H4 (cell line): ENCODE data around the gene KLHL17. TPM values are rescaled to one million over a fixed set of nuclear protein-coding genes. Genes with fewer than 3 reads are reported as not detected.
"Not testable (repeated sequence)": the region's sequence is repeated elsewhere in the genome, so short reads cannot be mapped to it uniquely, and the experiment has no call there.

Experiments used
- DNase-seq: peaks from one replicate; pipeline ENCODE4 v3.0.0-alpha.2; 2015; ENCODE audit warnings: low spot score
- total RNA-seq: library from RNA; depleted of rRNA; stranded (reverse); fragments of >200 nt; shearing (Covaris generic); gene quantifications from 2 replicates; pipeline ENCODE4 v1.2.3, GENCODE V29; 2014

KLHL17 gene
- total RNA-seq, 1 experiment from 2014 or later, result 1.9 TPM

GRCh38 chr1:936348-937264 lies 23.8 kb upstream of the KLHL17 start:
- DNase-seq, result no peak

DNA sequence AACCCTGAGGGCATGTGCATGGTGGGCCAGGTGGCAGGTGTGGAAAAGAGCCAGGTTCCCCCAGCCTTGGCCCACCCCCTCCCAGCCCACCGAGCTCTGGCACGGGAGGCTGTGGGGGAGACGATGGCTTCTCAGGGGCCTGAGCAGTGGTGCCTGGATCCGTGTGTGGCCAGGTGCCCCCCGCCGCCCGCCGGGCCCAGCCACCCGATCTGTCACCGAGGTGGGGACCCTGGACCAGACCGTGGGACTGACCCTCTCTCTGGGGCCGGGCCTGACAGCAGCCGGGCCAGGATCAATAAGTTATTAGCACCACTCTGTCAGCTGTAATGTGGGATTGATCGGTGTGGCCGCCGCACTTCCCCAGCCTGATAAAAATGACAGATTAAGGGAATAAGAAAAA lies 22.9 kb upstream of the KLHL17 start:
- DNase-seq, result no peak

DNA sequence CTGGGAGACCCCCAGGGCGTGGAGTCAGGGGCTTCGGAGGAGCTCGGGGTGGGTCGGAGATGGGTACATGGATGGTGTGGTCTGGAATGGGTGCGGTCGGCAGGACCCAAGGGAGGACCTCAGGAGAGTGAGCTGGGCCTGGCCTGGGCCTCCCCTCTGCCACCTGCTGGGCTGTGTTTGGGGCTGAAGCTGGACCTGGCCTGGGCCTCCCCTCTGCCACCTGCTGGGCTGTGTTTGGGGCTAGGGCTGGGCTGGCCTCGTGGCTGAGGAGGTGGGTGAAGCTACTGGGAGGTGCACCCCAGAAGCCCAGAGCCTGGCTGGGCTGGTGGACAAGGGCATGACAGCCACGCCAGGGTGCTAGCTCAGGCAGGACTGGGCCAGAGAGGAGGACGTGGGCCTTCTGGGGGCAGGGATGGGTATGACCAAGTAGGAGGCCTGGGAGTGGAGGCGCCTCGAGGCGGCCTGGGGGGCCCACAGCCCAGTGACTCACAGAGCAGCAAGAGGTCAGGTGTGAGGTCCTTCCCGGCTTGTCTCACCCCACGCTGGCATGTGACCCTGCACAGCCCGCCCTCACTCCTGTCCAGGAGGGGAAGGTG lies 22.2 kb upstream of the KLHL17 start:
- DNase-seq, result peak; percentile 77

GRCh38 chr1:938711-939489 lies 21.5 kb upstream of the KLHL17 start:
- DNase-seq, result no peak

DNA sequence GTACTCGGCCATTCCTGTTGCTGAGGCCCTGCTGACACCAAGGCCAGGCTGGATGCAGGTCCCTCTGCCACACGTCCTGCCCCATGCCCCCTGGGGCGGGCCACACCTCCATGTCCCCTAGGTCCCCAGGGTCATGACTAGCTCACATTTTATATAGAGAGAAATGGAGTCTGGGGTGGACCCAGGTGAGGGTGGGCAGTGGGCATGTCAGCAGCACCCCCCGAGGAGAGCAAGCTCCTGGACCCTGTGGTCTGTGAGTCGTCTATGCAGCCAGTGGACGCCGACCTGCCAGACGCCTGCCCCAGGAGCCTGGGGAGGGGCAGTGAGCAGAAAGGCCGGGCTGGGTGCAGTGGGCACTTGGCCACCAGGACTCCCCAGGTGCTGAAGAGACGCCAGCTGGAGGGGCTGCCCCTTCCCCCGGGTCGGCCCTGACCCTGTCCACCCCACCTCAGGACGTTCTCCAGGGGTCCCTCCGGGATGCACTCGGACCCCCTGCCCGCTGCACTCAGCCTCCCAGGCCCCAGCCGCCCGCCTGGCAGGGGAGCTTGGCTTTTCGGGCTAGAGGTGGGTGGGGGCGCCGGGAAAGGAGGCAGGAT lies 20.8 kb upstream of the KLHL17 start:
- no peak for DNase-seq

GRCh38 chr1:940107-941014 lies 20.0 kb upstream of the KLHL17 start:
- DNase-seq, result peak; percentile 84

GRCh38 chr1:941015-941587 lies 19.3 kb upstream of the KLHL17 start:
- no peak for DNase-seq

GRCh38 chr1:941588-942383 lies 18.6 kb upstream of the KLHL17 start:
- peak; percentile 91 for DNase-seq

- no peak for DNase-seq
These were observed 18.0 kb upstream of the KLHL17 start for GRCh38 chr1:942411-942821.

DNA sequence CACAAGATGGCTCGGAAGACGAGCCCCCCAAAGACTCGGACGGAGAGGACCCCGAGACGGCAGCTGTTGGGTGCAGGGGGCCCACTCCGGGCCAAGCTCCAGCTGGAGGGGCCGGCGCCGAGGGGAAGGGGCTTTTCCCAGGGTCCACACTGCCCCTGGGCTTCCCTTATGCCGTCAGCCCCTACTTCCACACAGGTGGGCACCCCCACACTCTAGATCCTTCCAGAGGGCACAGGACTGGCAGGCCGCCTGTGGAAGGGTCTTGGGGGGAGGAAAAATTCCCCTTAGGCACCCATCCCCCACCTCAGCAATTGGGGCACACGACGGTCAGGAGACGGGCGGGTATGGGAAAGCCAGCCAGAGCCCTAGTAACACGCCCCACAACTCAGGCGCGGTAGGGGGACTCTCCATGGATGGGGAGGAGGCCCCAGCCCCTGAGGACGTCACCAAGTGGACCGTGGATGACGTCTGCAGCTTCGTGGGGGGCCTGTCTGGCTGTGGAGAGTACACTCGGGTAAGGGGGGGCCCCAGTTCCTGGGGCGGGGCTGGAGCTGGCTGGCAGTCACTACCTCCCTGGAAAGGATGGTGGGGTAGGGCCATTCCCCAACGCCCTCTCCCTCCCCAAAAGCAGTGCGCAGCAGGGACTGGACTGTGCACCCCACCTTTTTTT lies 17.4 kb upstream of the KLHL17 start:
- DNase-seq, result peak; percentile 89

GRCh38 chr1:943545-944340 lies 16.6 kb upstream of the KLHL17 start:
- DNase-seq, result no peak

DNA sequence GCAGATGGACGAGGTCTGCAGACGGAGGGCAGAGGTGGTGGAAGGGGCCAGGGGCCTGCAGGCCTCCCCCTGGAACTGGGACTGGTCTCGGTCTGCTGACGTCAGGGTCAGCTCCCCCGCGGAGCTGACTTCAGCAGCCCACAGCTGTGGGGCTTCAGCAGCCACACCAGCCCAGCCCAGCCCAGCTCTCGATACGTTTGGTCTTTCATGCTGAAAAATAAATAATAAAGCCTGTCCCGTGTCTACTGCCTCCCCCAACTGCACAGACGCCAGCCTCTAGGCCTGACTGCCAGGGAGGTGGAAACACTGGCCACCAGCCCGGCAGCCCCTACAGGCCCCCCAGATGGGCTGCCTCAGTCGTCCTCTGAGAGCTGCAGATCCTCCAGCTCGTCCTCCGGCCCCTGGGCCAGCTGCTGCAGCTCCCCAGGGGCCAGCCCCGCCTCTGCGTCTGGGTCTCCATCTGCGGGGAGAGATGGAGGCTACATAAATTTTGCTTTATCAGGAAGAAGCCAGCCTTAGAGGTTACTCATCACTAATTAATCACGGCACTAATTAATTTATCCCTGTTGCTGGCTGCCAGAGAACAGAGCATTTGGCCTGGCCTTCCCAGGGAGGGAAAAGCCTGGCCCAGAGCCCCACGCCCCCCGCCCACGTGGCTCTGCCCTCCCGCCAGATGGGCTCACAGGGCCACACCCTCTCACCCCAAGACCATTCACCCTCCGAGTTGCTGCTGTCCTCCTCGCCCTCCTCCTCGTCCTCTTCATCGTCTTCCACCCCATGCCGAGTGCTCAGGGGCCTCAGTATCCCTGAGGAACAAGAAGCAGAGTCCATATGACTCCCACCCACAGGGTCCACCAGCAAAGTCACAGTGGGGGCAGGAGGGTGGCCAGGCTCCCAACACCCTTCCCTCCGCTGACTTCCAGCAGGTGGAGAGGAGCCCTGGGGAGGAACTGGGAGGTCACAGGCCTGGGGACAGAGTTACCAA lies 15.8 kb upstream of the KLHL17 start:
- DNase-seq, result peak; percentile 59

DNA sequence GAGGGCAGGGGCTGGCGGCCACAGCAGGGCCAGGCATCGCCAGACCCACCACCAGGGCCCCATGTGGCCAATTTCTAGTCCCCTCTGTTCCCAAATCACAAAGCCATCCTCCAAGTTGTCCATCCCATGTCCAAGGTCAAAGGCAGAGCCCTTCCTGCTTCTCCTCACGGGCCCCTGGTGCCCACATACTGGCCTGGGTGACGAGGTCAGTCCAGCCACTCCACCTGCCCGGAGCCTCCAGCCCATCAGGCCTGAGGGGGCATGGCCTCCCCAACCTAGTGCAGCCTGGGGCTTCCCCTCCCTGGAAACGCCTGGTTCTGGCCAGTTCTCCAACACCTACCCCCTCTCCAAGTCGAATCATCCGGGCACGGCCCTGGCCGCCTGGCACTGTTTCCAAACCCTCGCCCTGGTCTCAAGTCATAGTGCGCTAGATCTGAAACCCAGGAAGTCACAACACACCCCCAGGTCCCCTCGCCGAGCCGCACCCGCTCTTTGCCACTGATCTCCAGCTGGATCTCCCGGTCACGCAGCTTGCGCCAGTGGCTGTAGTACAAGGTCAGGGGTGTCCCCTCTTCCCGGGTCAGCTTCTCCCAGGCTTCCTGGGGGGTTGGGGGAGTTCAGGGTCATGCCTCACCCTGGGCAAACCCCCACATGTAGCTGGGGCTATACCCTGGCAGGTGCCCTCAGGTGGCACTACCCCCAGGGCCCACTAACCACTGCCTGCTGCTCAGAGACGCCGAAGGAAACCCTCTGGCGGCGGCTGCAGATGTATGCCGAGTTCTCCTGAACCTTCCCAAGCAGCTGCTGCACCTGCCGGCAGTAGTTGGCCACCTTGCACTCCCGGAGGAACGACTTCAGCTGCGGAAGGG lies 14.5 kb upstream of the KLHL17 start:
- no peak for DNase-seq

- DNase-seq, result not testable (repeated sequence)
These were observed 13.6 kb upstream of the KLHL17 start for GRCh38 chr1:946811-947210.

DNA sequence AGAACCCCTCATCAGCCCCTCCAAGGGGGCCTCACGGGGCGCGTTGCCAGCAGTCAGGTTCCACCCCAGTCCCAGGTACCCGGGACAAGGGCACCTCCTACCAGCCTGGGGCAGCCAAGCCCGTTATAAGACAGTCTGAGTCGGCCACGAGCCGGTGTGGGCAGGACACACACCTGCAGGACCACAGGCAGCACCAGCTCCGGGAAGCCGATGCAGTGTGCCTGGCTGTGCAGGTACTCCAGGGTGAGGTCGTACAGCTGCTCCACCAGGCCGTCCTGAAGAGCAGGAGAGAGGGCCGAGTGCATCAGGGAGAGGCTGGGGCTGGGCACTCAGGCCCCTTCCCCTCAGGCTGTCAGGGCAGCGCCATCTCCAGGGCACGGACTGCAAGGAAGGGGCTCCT lies 12.4 kb upstream of the KLHL17 start:
- no peak for DNase-seq

GRCh38 chr1:950268-950667 lies 10.1 kb upstream of the KLHL17 start:
- DNase-seq, result no peak
